HG03558 (cell line): ENCODE results near the gene PNPLA8.

Experiments used
- ATAC-seq: cut with Tn5 transposase; IDR thresholded peaks from one replicate; pipeline ENCODE4 v1.9.1; 2021; ENCODE audit warnings: moderate number of reproducible peaks; ENCODE audit not compliant: unreplicated experiment; ENCODE audit errors: extremely low read depth

PNPLA8 gene

DNA sequence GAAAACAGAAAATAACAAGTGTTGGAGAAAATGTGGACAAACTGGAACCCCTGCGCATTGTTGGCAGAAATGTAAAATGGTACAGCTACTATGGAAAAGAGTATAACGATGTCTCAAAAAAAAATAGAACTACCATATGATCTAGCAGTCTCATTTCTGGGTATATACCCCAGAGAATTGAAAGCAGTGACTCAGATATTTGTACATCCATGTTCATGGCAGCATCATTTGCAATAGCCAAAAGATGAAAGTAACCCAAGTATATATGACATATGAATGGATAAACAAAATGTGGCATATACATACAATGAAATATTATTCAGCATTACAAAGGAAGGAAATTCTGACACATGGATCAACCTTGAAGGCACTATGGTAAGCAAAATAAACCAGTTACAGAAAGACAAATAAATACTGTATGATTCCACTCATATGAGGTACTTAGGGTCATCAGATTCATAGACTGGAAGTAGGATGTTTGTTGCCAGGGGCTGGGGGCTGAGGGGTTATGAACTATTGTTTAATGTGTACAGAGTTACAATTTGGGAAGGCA is 74.6 kb downstream of the PNPLA8 start:
- ATAC-seq: no peak

DNA sequence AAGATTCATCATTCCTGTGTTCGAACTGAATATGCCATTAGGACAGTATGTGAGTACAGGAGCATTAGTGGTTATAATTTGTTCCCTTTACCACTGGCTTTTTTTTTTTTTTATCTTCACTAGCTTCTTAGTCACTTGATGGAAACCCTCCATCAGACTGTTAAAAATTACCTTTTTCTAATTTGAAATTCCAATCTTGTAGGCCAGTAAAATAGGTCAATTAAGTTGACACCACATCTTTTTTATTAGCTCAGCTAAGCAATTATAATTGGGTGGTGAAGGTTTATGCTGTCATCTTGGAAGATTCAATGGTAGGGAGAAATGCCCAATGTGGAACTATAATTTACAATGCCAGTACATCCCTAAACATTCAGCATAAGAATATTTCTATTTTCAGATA is 75.8 kb downstream of the PNPLA8 start:
- ATAC-seq: no peak

DNA sequence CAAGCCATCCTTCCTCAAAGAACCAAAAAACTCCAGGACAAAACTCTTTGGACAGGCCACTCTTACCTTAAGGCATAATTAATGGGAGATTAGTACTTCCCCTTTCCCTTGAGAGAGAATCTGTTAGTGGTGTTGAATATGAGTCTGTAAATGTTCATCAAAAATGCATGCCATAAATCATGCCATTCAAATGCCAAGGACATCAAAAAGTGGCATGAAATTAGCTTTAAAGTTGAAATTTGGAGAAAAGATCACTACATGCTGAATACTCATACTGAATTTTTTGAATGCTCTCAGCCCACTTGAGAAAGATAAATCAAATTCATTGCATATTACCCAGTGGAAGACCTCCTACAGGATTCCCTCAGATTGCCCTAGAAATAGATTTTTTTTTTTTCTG is 76.4 kb downstream of the PNPLA8 start:
- ATAC-seq: no peak

DNA sequence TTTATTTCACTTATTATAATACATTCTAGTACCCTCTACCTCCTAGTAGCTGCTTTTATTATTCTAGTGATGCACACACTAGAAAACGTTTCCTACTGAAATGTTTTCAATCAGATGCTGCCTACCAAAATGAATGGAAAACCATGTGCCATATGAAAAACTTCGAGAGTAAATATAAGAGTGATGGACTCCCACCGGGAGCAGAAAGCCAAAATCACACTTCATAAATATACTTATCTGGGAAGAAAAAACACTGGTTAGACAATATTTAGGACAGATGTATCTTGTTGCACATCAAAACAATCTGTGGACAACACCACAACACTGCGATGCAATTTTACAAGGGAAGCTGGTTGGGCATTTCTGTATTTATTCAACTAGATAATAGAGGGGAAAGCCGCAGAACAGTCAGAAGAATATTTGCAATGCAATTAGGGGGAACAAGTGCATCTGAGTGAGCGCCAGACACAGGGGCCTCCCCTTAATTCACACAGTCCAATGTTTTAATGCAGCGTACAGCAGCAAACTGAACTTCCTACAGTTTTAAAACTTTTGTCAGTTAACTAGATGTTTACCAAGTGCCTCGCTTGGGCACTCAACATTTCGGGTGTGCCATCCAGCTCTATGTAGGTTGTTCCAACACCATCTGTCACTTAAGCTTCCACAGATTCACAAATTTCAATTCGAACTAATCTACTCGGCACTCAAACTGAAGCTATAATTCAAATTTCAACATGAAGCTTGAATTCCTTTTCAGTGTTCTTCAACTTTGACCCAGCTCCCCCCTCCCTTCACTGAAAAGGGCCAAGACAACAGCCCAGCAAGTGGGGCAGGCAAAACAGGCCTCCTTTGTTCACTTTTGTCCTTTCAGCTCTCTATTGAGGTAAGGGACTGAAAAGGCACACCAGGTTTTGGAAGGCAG is 77.1 kb downstream of the PNPLA8 start:
- no peak for ATAC-seq

DNA sequence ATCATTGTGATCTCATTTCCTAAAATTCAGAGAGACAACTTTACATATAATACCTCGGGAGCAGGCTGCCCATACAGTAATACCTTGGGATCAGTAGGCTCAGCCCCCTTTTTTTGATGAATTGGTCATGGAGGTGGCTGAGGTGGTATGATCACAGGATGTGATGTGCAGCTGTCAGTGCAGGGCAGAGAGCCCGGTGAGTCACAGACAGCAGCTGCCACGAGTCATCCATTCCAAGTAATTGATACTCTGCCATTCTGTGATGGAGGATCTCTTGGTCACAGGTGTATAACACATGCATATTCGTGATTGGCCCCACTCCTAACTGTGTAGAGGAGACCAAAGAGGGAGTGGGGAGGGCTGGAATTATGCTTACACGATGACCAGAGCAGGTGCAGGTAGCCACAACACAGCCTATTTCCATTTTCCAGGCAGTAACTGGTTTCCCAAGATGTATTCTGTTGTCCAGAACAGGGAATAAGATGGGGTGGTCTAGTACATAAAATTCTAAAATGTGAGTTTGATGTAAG is 83.8 kb downstream of the PNPLA8 start:
- ATAC-seq: no peak

DNA sequence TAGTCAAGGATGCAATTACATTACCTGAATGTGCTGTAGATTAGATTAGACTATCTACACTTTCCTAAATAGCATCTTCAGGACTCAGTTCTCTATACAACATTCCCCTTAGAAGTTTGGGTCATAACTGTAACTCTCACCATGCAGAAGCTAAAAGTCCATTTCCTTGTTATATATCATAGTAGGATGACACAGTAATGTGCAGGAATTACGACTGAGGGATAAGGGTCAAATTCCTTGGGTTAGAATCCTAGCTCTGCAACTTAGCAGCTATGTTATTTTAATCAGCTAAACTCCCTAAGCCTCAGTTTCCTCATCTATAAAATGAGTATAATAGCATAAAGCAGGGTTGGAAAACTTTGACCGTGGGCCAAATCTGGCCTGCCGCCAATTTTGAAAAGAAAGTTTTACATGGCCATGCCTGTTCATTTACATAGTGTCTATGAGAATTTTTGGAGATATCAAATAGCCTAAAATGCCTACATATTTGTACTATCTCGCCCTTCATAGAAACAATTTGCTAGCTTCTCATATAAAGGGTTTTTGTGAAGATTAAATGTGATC is 84.5 kb downstream of the PNPLA8 start:
- no peak for ATAC-seq

DNA sequence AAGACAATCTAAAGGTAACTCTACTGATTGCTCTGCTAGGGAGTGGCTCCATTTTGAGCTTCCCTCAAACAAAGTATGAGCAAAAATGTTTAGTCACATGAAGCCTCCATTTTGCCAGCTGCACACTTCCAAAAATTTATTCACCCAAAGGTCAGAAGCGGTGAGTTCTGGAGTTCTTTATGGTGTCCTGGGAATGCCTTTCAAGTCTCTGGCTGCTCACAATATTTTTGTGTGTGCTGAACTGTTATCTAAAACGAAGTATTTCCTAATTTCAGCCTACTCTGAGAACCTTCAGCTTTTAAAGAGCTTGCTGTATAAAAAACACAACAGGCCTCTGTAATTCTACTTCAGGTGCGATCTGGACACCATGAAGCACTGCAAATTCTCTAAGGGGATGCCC is 85.3 kb downstream of the PNPLA8 start:
- no peak for ATAC-seq

DNA sequence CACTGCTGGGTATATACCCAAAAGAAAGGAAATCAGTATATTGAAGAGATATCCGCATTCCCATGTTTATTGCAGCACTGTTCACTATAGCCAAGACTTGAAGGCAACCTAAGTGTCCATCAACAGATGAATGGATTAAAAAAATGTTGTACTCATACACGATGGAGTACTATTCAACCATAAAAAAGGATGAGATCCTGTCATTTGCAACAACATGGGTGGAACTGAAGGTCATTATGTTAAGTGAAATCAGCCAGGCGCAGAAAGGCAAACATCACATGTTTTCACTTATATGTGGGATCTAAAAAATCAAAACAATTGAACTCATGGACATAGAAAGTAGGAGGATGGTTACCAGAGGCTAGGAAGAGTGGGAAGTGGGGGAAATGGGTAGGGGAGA is 89.0 kb downstream of the PNPLA8 start:
- ATAC-seq: no peak

DNA sequence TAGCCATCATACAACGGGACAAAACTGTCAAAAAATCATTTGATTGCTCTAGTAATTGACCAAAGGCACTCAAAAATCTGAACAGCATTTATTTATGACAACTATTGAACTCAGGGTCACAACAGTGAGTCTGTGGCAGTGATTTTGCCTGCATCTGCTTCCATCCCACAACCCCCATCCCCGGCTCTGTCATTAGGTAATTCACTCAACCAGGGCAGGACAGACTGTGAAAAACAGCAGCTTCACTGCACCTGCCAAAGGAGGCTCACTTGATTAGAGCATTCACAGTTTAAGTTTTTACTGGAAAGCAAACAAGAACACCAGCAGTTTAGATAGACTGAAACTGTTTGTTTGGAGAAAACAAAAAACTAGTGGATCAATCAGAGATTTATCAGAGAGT is 91.9 kb downstream of the PNPLA8 start:
- no peak for ATAC-seq

DNA sequence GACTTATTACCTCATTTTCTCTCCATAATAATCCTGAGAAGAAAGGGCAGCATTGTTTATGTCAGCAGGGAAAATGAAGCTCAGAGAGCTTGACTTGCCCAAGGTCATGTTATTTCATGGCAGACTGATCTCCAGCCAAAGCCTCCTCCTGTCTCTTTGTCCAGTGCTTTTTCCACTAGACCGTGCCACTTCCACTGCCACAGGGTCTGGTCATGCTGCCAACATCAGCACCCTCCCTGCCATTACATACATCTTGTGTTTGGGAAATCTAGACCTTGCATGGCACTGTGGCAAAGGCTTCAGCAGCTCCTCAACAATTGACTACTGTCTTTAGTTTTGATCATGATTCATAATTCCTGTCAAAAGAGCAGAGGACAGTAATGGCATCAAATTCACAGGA is 94.8 kb downstream of the PNPLA8 start:
- ATAC-seq: no peak

DNA sequence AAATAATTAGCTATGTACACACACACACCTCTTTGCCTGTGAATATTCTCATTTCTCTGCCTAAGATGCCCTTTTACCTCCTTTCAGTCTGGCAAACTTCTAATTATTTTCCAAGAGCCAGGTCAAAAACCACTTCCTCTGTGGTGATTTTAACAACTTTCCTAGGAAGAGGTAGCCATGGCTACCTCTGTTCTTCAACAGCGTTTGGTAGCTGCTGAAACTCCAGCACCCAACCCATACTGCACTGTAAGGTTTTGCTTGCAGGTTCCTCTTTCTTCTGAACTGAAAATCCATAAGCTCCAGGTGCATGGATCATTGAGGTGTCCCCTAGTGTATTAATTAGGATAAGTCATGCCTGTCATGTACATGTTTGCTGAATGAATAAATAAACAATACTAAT is 95.3 kb downstream of the PNPLA8 start:
- ATAC-seq: no peak

DNA sequence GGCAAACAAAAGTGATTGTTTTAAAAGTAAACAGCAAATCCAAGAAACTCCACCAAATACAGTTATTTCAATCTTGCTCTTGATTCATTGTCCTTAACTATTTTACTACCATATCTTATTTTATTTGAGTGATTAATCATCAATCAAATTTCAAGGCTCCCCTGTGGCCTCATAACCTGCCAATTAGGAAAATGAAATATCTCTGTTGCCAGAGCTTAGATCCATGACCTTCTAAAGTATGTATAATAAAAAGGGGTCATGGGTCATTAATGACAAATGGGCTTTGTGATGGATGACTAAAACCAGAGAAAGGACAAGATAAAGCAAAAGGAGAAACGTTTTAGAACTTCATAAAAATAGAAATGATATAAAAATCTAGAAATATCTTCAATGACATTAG is 98.2 kb downstream of the PNPLA8 start:
- no peak for ATAC-seq

DNA sequence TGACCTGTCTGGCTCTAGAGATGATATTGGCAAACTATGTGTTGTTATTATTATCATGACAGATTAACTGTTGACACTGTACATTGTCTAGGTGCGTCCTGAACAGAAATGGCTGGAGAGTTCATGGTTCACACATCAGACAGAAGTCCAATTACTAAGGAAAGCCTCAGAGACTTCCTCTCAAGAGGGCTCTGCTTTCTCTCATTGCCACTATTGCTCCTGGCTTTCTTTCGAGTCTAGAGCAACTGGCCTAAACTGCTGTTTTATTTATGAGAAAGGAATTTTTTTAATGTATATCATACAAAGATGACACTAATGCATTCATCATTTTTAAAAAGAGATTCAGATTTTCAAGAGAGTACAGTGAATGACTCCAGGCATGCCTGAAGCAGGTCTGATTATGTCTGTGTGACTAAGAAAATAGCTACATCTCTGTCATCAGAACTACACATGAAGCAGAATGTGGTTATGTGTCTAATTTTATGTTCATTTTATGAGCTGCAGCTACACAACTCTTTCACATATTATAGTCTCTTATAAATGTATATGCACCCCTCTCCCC is 100.1 kb downstream of the PNPLA8 start:
- ATAC-seq: no peak

DNA sequence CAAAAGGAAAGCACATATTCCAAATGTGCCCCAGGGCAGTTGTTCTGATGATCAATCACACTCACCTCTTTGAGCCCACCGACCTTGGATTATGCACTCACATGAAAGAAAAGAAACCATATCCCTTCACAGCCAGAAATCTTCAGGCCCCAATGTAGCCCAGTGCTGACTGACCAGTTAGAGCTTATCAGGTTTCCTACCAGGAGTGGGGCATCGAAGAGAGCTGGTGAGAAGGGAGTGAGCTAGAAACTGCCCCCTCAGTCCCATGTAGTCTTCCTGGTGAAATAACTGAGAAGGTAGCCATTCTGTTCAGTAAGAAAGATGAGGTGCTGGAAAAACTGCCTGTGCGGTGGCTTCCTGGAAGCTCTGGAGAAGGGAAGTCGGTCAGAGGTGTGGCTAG is 101.9 kb downstream of the PNPLA8 start:
- ATAC-seq: no peak

DNA sequence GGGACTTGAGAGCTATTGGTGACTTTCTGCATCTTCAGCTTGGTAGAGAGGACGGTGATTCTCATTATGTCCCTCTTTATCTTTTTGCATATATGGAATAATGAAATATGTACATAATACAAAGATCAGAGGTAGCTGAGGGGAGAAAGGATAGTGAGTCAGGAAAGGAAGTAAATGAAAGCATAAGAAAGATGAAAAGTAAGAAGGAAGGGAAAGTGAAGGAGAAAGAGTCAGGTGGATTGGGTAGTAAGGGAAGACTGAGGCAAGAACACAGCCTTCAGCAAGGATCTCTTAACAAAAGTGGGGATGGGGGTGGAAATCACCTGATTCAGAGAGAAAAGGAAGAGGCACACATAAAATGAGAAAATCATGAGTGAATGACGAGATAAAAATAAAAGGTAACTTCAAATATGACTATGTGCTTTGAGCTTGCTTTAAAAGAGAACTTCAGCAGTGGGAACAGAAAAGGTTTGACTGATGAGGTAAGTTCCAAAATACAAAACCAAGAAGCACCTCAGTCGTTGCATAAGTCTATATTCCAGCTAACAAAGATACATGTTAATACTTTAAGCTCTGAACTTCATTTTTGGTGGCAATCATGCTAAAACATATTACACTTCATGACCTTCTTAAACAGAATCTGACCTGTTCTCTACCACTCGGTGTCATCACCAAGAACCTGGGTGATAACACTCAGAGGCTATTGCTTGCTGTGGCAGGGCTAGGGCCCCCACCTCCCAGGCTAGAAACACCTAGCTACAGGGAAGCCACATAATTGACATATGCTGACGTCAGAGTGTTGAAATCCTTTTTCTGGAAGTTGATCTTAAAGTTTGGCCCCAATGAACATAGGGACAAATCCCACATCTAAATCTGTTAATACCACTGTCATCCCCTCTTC is 102.6 kb downstream of the PNPLA8 start:
- ATAC-seq: no peak

DNA sequence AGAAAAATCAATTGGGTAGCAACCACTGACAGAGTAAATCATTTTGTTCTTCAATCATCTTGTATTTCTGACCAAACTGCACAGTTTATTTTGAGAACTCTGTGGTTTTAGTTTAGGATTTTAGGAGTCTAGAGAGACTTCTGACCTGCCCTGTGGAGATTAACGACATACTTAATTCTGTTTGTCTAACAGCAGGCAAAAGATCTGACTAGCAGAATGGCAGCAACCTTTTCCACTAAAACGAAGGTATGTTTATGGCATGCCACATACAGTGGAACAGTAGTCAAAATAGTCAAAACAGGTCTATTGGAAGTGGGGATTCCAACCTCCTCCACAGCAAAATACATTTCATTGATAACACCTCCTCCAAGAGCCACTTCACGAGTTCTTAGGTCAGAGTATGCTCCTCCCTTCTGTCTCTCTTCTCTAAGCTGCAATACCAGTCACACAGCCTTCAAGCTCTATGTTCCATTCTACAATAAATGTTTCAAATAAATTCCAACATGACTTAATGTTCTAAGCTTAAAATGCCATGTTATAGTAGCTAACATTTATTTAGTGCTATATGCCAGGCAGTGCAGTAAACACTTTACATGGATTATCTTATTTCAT is 104.1 kb downstream of the PNPLA8 start:
- no peak for ATAC-seq
